CD4-positive, alpha-beta T cell treated with Interleukin-2 at 100 ng/mL for 4 hours (primary cell): ENCODE data around the gene MYOZ1.
"Not testable (repeated sequence)": the region's sequence is repeated elsewhere in the genome, so short reads cannot be mapped to it uniquely, and the experiment has no call there.

Experiments used
- DNase-seq: peaks from one replicate; pipeline ENCODE4 v3.0.0-alpha.2; 2020; ENCODE audit warnings: low spot score

The MYOZ1 gene

DNA sequence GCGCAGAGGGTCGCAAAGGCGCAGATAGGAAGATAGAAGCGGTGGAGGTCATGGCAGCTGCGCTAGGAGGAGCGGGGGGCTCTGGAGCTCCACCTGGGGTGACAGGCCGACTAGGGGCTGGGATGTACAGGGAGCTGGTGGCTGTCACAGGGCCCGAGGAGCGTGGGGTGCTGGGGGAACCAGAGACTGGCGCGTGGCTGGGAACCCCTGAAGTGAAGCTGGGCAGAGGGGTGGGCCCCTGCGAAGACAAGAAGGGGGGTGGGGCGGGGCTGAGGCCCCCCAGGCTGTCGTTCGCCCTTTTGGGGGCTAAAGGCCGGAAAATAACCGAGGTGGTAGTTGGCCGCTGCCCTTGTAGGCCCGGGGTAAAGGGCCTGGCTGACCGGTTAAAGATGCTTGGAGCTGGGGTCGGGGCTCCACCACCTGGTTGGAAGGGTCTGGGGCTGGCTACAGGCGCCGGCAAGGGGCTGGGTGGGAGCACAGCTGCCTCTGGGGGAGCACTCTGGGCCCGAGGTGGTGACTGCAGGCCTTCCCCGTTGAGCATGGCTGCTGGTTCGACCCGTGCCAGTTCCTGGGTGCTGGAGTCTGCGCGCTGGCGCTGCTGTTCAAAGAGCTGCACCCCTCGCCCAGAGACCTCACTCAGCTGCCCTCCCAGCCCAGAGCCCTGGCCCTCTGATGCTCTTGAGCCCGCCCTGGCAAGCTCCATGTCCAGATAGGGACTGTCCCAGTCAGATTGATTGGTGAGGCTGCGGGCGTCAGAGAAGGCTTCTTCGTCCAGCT, 6.8 kb upstream of the MYOZ1 start:
- no peak for DNase-seq

DNA sequence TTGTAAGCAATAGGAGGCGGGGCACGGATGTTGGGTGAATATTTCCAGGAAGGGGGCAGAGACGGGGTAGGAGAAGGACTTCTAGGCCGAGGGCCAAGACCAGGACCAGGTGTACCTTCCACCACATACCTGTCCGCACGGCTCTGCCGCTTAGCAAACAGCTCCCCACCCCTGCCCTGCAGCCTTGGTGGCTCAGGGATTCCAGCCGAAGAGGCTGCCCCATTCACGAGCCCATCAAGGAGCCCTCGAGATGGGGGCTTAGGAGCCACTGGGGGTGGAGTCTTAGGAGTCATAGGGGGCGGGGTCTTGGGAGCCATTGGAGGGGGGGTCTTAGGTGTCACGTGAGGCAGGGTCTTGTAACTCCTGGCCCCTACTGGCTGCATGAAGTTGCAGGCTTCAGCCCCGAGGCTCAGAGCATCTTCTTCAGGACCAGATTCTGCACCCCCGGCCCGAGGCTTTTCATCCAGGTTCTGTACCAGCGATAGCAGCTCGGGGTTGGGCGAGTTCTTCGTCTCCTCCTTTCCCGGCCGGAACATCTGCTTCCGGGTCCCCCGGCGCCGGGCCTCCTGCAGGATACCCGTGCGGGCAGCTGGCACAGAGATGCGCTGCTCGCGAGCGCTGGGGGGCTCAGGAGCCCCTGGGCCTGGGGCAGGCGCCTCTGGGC, 6.1 kb upstream of the MYOZ1 start:
- no peak for DNase-seq

GRCh38 chr10:73646598-73647041, 5.3 kb upstream of the MYOZ1 start:
- DNase-seq: no peak

GRCh38 chr10:73645251-73645650, 4.0 kb upstream of the MYOZ1 start:
- no peak for DNase-seq

- DNase-seq: no peak
These were observed 3.5 kb upstream of the MYOZ1 start for GRCh38 chr10:73644767-73645166.

DNA sequence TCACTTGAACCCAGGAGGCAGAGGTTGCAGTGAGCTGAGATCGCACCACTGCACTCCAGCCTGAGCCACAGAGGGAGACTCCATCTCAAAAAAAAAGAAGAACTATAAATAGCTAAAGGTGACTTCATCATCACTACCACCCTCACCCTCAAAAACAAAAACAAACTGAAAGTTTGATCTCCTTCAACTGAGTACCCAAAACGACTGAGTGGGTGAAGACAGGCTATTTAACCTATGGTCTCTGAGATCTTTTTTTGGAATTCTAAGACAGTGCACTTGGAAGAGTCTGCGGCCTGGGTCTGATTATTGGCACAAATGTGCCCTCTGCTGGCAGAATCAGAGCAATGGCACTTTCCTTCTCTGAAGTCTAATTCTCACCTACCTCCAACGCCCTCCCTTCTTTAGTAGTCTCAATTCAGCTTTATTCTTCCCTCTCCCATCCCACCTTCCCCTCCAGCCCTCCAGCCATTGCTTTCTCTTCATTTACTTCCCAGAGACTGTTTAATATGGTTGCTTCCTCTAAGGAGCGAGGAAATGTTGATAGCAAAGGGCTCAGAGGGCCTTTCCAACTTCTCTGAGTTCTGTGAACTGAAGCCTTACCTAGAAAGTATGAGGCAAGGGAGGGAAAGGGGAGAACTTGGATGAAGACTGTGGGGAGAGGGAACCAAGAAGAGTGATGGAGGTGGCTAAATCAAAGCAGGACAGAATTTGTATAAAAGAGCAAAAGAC, 2.9 kb upstream of the MYOZ1 start:
- peak; percentile 69 for DNase-seq

DNA sequence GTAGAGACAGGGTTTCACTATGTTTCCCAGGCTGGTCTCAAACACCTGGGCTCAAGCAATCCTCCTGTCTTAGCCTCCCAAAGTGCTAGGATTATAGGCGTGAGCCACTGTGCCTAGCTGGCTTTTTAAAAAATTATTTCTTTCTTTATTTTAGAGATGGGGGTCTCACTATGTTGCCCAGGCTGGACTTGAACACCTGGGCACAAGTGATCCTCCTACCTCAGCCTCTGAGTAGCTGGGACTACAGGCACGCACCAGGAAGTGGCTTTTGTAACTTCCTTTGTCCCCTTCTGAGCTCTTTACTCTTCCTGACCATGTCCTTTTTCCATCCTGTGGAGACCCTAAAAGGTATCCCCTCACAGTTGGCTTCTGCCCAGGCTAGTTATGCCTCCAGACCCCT, 2.1 kb upstream of the MYOZ1 start:
- DNase-seq: no peak

DNA sequence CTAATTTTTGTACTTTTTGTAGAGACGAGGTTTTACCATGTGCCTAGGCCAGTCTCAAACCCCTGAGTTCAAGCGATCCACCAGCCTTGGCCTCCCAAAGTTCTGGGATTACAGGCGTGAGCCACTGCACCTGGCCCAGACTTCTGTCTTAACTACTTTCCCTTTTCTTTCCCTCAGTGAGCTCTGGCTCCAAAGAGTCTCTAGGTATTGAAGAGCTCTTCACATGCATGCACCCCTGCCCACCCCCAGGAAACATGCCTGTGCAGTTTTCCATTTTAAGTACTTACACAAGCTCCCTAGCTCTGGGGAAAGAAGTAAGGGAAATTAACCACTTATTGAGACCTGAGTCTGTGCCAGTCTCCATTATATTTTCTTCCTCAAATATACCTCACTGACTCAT, 2.0 kb downstream of the MYOZ1 start:
- no peak for DNase-seq

DNA sequence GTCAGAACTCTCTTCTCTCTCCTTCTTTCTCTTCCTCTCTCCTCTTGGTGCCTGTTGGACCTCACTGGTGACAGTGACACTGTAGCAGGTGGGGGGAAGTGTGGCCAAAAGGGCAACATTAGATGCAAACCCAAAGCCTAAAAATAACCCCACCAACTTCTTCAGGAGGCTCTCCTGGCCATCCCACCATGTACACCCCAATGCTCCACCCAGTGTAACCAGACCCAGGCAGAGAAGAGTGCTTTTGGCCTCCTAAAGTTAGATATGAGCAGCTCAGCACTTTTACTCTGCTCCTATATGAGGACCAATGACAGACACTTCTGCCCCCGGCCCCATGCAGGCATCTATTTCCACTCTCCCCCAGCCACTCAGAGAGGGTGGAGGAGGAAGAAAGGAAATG, 5.5 kb downstream of the MYOZ1 start:
- DNase-seq: no peak

GRCh38 chr10:73634421-73634820, 6.9 kb downstream of the MYOZ1 start:
- DNase-seq: no peak

- no peak for DNase-seq
These were observed 12.1 kb downstream of the MYOZ1 start for GRCh38 chr10:73629165-73629564.

- DNase-seq: no peak
These were observed 12.9 kb downstream of the MYOZ1 start for GRCh38 chr10:73628405-73628804.

GRCh38 chr10:73627300-73627699, 14.0 kb downstream of the MYOZ1 start:
- DNase-seq: no peak

GRCh38 chr10:73625884-73626752, 15.2 kb downstream of the MYOZ1 start:
- DNase-seq: peak; percentile 95

DNA sequence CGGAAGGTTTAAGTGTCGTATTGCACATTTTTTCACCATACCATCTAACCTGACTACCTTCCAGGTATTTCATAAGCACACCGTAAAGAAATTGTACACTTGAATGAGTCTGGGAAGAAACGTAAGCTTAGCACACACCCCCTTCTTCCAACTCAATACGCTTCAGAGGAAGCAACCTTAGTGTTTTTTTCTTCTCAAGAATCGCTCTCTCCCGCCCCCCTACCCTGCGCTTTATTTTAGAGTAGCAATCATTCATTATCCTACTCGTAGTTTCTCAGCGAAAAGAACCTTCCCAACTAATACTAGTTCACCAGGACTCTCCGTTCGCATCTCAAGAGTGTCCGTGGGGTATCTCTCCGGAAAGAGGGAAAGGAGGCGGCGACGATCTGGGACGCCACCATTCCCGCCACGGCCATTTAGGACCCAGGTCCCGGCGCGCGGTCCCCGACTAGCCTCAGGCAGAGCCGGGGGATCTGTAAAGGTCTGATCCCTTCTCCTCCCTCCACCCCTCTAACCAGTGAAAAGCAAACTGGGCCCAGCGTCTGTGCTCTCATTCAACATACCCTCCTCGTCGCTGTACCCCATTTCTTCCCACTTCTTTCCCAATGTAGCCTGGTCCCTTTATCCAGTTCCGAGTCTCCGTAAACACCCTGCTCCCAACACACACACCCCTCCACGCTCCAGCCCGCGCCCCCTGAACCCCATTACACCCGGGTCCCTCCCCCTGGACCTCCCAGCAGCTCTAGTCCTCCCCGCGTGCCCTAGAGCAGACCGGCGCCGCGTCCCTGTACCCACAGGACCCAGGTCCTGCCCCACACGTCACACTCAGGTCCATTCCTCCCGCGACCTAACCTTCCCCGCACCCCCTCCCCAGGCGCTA, 16.0 kb downstream of the MYOZ1 start:
- DNase-seq: peak; percentile 16

DNA sequence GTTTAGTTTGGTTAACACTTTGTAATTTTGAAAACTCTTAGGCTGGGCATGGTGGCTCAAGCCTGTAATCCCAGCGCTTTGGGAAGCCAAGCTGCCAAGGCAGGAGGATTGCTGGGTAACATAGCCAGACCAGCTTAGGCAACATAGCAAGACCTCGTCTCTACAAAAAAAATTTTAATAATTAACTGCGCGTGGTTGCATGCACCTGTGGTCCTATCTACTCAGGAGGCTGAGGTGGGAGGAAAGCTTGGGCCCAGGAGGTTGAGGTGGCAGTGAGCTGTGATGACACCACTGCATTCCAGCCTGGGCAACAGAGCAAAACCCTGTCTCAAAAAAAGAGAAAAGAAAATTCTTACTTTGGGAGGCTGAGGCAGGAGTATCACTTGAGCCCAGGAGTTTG, 18.2 kb downstream of the MYOZ1 start:
- DNase-seq: no peak

DNA sequence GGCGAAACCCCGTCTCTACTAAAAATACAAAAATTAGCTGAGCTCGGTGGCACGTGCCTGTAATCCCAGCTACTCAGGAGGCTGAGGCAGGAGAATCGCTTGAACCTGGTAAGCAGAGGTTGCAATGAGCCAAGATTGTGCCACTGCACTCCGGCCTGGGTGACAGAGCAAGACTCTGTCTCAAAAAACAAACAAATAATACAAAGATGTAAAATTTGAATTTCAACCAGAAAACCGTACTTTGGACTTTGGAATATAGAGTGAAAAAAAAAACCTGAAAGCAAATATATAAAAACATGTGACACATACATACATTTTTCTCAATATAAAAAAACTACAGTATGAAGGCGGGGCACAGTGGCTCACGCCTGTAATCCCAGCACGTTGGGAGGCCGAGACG, 20.3 kb downstream of the MYOZ1 start:
- not testable (repeated sequence) for DNase-seq

GRCh38 chr10:73617143-73617542, 24.1 kb downstream of the MYOZ1 start:
- DNase-seq: not testable (repeated sequence)

DNA sequence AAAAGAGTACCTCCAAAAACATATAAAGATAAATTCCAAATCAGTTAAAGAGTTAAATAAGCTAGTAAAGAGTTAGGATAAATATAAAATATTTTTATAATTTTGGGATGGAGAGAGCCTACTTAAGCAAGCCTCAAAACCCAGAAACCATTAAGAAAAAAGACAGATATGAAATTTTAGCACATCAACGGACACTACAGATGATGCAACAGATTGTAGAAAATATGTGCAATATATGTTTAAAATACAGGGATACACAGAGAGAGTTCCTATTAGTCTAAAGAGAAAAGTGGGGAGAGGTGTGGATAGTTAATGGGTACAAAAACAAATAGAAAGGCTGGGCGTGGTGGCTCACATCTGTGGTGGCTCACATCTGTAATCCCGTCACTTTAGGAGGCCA, 26.6 kb downstream of the MYOZ1 start:
- no peak for DNase-seq

DNA sequence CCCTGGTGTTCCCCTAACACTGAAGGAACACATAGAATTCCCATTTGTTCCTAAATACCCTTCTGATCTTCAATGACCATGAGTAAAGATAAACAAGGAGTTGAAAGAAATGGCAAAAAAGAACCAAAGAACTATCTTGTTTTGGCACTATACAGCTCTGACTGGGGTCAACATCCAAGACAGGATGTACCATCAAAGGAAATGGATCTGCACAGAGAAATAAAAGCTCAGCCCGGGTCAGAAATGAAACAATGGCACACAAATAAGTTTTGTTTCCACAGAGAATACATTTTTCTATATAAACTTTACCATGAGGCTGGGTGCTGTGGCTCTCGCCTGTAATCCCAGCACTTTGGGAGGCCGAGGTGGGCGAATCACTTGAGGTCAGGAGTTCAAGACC, 32.2 kb downstream of the MYOZ1 start:
- no peak for DNase-seq

DNA sequence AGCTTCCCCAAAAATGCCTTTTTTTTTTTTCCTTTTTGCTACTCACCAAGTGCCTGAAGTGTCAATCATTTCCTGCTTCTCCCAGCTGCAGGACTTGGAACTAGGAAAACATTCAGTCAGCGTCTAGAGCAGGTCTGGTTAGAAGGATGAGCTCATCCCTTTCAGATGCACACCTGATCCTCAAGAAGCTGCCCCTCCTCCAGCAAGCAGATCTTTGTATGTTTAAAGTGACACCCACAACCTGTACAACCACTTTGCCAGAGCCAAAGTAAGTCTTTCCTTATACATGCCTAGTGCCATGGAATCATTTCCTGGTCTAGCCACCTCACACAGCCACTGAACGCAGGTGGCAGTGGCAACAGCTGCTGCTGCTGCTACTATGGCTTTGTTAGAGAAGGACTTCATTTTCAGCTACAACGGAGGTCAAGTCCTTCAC, 39.8 kb downstream of the MYOZ1 start:
- DNase-seq: no peak
